ENCODE results near the gene EHD3.

The EHD3 gene

GRCh38 chr2:31296641-31297287 is 62.8 kb downstream of the EHD3 start:
- no peak for DNase-seq

- DNase-seq: peak; percentile 26
These were observed 63.8 kb downstream of the EHD3 start for GRCh38 chr2:31297751-31298150.

GRCh38 chr2:31299547-31299946 is 65.6 kb downstream of the EHD3 start:
- no peak for DNase-seq

- DNase-seq: no peak
These were observed 66.4 kb downstream of the EHD3 start for GRCh38 chr2:31300309-31300708.

GRCh38 chr2:31302940-31303563 is 69.1 kb downstream of the EHD3 start:
- DNase-seq: no peak

GRCh38 chr2:31304816-31305215 is 70.9 kb downstream of the EHD3 start:
- DNase-seq: no peak

GRCh38 chr2:31312898-31313297 is 78.9 kb downstream of the EHD3 start:
- DNase-seq: no peak

GRCh38 chr2:31314761-31315160 is 80.8 kb downstream of the EHD3 start:
- no peak for DNase-seq

- DNase-seq: no peak
These were observed 83.4 kb downstream of the EHD3 start for GRCh38 chr2:31317396-31317795.

- peak; percentile 39 for DNase-seq
These were observed 84.7 kb downstream of the EHD3 start for GRCh38 chr2:31318361-31319336.

Data from CD4-positive, alpha-beta T cell treated with Interleukin-15 for 1 hour (primary cell).